ENCODE results near the gene TMIGD1. TPM values are rescaled to one million over a fixed set of nuclear protein-coding genes. Genes with fewer than 3 reads are reported as not detected.

Gene TMIGD1
- total and polyA plus RNA-seq, 2 donors (not counting 3 experiments of a cell fraction or from before 2014, with no cell fraction given): not detected

GRCh38 chr17:30349252-30349651, 15.4 kb upstream of the TMIGD1 start:
- no peak overlapping the region for H3K9ac ChIP-seq (replicated peaks; ENCODE audit: extremely low read depth, insufficient read depth, low read length)
- H3K9me1 ChIP-seq (replicated peaks; ENCODE audit: control insufficient read depth, extremely low read depth, insufficient read depth, low read length): no peaks in the 10 kb centered on the region
- H3K9me3 ChIP-seq (replicated peaks; ENCODE audit: control insufficient read depth, insufficient read depth, low read length): no peaks in the 10 kb centered on the region
- no peak overlapping the region for H2AFZ ChIP-seq (ENCODE audit: low read depth, low read length)
- no peak for DNase-seq (ENCODE audit: low read depth, low spot score)
- POLR2A ChIA-PET: no interaction called here
- peaks cover 6% of the 10 kb centered on the region for H3K4me1 ChIP-seq (ENCODE audit: control insufficient read depth, extremely low read depth, insufficient read depth, low read length)
- no peak overlapping the region for H3K4me3 ChIP-seq (replicated peaks in 1 of 3; ENCODE audit: insufficient read depth in 1 of 3, low read depth in 1 of 3, low read length in 3 of 3)
- H3K36me3 ChIP-seq (ENCODE audit: control insufficient read depth in 2 of 2, extremely low read depth in 1 of 2, insufficient read depth in 2 of 2, low read length in 2 of 2): no peaks in the 10 kb centered on the region
- dilution Hi-C loops (cut with MboI; ENCODE audit: extremely low pct_ligation_motif_present, low sequenced_read_pairs): no loop called here
- no TSS peak for BruUV-seq (replicated peaks)
- no peak overlapping the region for H3K4me2 ChIP-seq (ENCODE audit: insufficient read depth, low read length)
- FAIRE-seq: no peak
- no peaks in the 10 kb centered on the region for H4K20me1 ChIP-seq (replicated peaks; ENCODE audit: control insufficient read depth, extremely low read depth, insufficient read depth, low read length)
- no peaks in the 10 kb centered on the region for H3K27me3 ChIP-seq (ENCODE audit: control insufficient read depth in 2 of 2, insufficient read depth in 2 of 2, low read length in 2 of 2)
- intact Hi-C loops (cut with micrococcal nuclease): no loop called here
- CTCF ChIA-PET: interaction anchor here (1.3 kb wide), 1 partner anchor 9 kb away, joined by 6 read pairs; no protein-coding TSS in a partner anchor
- no peaks in the 10 kb centered on the region for H3K79me2 ChIP-seq (ENCODE audit: control insufficient read depth, insufficient read depth, low read length)
- no peak overlapping the region for H3K27ac ChIP-seq (ENCODE audit: insufficient read depth, low read depth, low read length)
- TF ChIP-seq EZH2 (IDR thresholded peaks at IDR 0.05; ENCODE audit: borderline replicate concordance, low read depth, low read length, severe bottlenecking) (no peak), FOS (IDR thresholded peaks at IDR 0.05; ENCODE audit: borderline replicate concordance, insufficient read depth, low read length) (no peak)

GRCh38 chr17:30347488-30347887, 13.6 kb upstream of the TMIGD1 start:
- no TSS peak for BruUV-seq (replicated peaks)
- H3K79me2 ChIP-seq (ENCODE audit: control insufficient read depth, insufficient read depth, low read length): no peaks in the 10 kb centered on the region
- peaks cover 6% of the 10 kb centered on the region for H3K4me1 ChIP-seq (ENCODE audit: control insufficient read depth, extremely low read depth, insufficient read depth, low read length)
- H3K9ac ChIP-seq (replicated peaks; ENCODE audit: extremely low read depth, insufficient read depth, low read length): no peak overlapping the region
- H3K27me3 ChIP-seq (ENCODE audit: control insufficient read depth in 2 of 2, insufficient read depth in 2 of 2, low read length in 2 of 2): no peaks in the 10 kb centered on the region
- ChIA-PET POLR2A (no interaction called here), CTCF (interaction anchor here (1.7 kb wide), 1 partner anchor 11 kb away, joined by 7 read pairs; no protein-coding TSS in a partner anchor)
- no peak overlapping the region for H3K27ac ChIP-seq (ENCODE audit: insufficient read depth, low read depth, low read length)
- no peaks in the 10 kb centered on the region for H3K9me3 ChIP-seq (replicated peaks; ENCODE audit: control insufficient read depth, insufficient read depth, low read length)
- H3K9me1 ChIP-seq (replicated peaks; ENCODE audit: control insufficient read depth, extremely low read depth, insufficient read depth, low read length): no peaks in the 10 kb centered on the region
- no peak overlapping the region for H3K4me3 ChIP-seq (replicated peaks in 1 of 3; ENCODE audit: insufficient read depth in 1 of 3, low read depth in 1 of 3, low read length in 3 of 3)
- TF ChIP-seq MAX (IDR thresholded peaks at IDR 0.05; ENCODE audit: insufficient read depth, insufficient read length) (no peak), JUN (IDR thresholded peaks at IDR 0.05; ENCODE audit: borderline replicate concordance, insufficient read depth, insufficient read length, low read depth) (no peak), POLR2AphosphoS5 (IDR thresholded peaks at IDR 0.05; ENCODE audit: insufficient read depth, low read depth, low read length) (no peak), EZH2 (IDR thresholded peaks at IDR 0.05; ENCODE audit: borderline replicate concordance, low read depth, low read length, severe bottlenecking) (no peak), CTCF (IDR thresholded peaks at IDR 0.05; ENCODE audit: extremely low read depth in 1 of 2, insufficient read depth in 1 of 2, low read depth in 1 of 2, low read length in 2 of 2) (no peak), FOS (IDR thresholded peaks at IDR 0.05; ENCODE audit: borderline replicate concordance, insufficient read depth, low read length) (no peak), MYC (IDR thresholded peaks at IDR 0.05; ENCODE audit: low read depth, low read length) (no peak), GATA2 (IDR thresholded peaks at IDR 0.05; ENCODE audit: insufficient read depth, insufficient read length, low read depth, low read length) (no peak), POLR2A (IDR thresholded peaks at IDR 0.05; ENCODE audit: low read depth, low read length) (no peak)
- dilution Hi-C loops (cut with MboI; ENCODE audit: extremely low pct_ligation_motif_present, low sequenced_read_pairs) (no loop called here), intact Hi-C loops (cut with micrococcal nuclease) (no loop called here)
- no peaks in the 10 kb centered on the region for H3K36me3 ChIP-seq (ENCODE audit: control insufficient read depth in 2 of 2, extremely low read depth in 1 of 2, insufficient read depth in 2 of 2, low read length in 2 of 2)
- no peak overlapping the region for H3K4me2 ChIP-seq (ENCODE audit: insufficient read depth, low read length)
- FAIRE-seq (no peak), DNase-seq (ENCODE audit: low read depth, low spot score) (no peak)
- H4K20me1 ChIP-seq (replicated peaks; ENCODE audit: control insufficient read depth, extremely low read depth, insufficient read depth, low read length): no peaks in the 10 kb centered on the region
- no peak overlapping the region for H2AFZ ChIP-seq (ENCODE audit: low read depth, low read length)
